Measurements from ENCODE around the gene STOX2.

GRCh38 chr4:183977707-183978106, 72.6 kb downstream of the STOX2 start:
- TF ChIP-seq CTCF (IDR thresholded peaks at IDR 0.05; ENCODE audit: low read depth, low read length) (no peak), EZH2phosphoT487 (IDR thresholded peaks at IDR 0.05; ENCODE audit: low read depth) (no peak)

Measured in OCI-LY3 (cell line).